Aorta (tissue), 5 donors: Measurements from ENCODE around the gene CEACAM8. TPM values are rescaled to one million over a fixed set of nuclear protein-coding genes. Genes with fewer than 3 reads are reported as not detected.
"Not testable (repeated sequence)": the region's sequence is repeated elsewhere in the genome, so short reads cannot be mapped to it uniquely, and the experiment has no call there.

Source experiments
- ATAC-seq: fragments of 200-7000 bp; cut with Tn5 transposase; one replicate; pipeline ENCODE4 v1.9.1; 2022; ENCODE audit warnings: moderate library complexity; ENCODE audit not compliant: low FRiP score
- DNase-seq, 2 donors: peaks; one replicate each; pipeline ENCODE4 v3.0.0-alpha.2; 2020
- H3K27ac ChIP-seq, 2 donors: one replicate each; pipeline ENCODE4 v1.5.1; 2013; ENCODE audit warnings: low read length in 2 of 2, mild to moderate bottlenecking in 2 of 2, moderate library complexity in 2 of 2, control low read depth in 1 of 2, inconsistent platforms in 1 of 2, low read depth in 1 of 2
- H3K27me3 ChIP-seq, 2 donors: one replicate each; pipeline ENCODE4 v1.6.1; 2013; ENCODE audit warnings: control low read depth in 1 of 2, low read length in 1 of 2, mild to moderate bottlenecking in 1 of 2, moderate library complexity in 1 of 2; ENCODE audit not compliant: insufficient read depth in 2 of 2, control insufficient read depth in 1 of 2
- H3K36me3 ChIP-seq, 2 donors: one replicate each; pipeline ENCODE4 v1.6.1; 2013; ENCODE audit warnings: control low read depth in 1 of 2, low read length in 1 of 2, mild to moderate bottlenecking in 1 of 2; ENCODE audit not compliant: insufficient read depth in 2 of 2, control insufficient read depth in 1 of 2
- H3K4me1 ChIP-seq, 2 donors: one replicate each; pipeline ENCODE4 v1.6.1; 2013; ENCODE audit warnings: low read length in 2 of 2, control low read depth in 1 of 2, mild to moderate bottlenecking in 1 of 2, moderate library complexity in 1 of 2; ENCODE audit not compliant: insufficient read depth in 2 of 2, control insufficient read depth in 1 of 2
- H3K4me3 ChIP-seq, 2 donors: one replicate each; pipeline ENCODE4 v1.5.1; 2013; ENCODE audit warnings: low read length in 2 of 2, control low read depth in 1 of 2, mild to moderate bottlenecking in 1 of 2
- H3K9me3 ChIP-seq: one replicate; pipeline ENCODE4 v1.6.1; 2013; ENCODE audit warnings: mild to moderate bottlenecking, low read length; ENCODE audit not compliant: control insufficient read depth
- WGBS, 2 donors: extraction: QIAGEN DNeasy Blood & Tissue Kit; methylation state at CpG; one replicate each; pipeline ENCODE4 v1.1.7; 2013; 5-methylcytosine and 5-hydroxymethylcytosine counted together
- intact Hi-C, 2 donors: fragments of 100-400 bp; cut with DNase I; formaldehyde crosslinking; loops; one replicate each; pipeline versions ENCODE4 v1.14.2 to v1.15.0; 2022
- long read RNA-seq, 2 donors: library from polyadenylated mRNA; unstranded; transcript quantifications; one replicate each; pipeline ENCODE4 v2.0.0, GENCODE V29; 2020 to 2021
- polyA plus RNA-seq, 2 donors: library from polyadenylated mRNA; stranded (reverse); fragments of 200-250 nt; gene quantifications; one replicate each; pipeline ENCODE4 v1.2.3, GENCODE V29; 2013
- total RNA-seq, 2 donors: library from RNA; stranded (reverse); fragmentation: NEBNext Ultra II Directional; extraction: Animal tissue kit (Norgen Biotek cat#: 25700); gene quantifications; one replicate each; pipeline ENCODE4 v1.2.1, GENCODE V29; 2021
- donor health status: healthy with polysubstance abuse.
- donor health status: Bipolar disorder and iron deficiency.
- donor health status: DM: no; HTN: no; CAD: no.
- donor health status: DM: no; HTN: no; CAD: no.
- donor health status: DM: yes; HTN: yes; CAD: no.

The CEACAM8 gene
- under 1 TPM in 1 of 2 donors, not detected in 1; 0.19 TPM for total RNA-seq
- polyA plus RNA-seq: under 1 TPM in 1 of 2 donors, not detected in 1; 0.50 TPM
- long read RNA-seq, donor 1, partial matches to known transcripts: 1 of 1 reads
- long read RNA-seq, donor 1, other reads (novel, unspliced or antisense): 0 of 1 reads
- long read RNA-seq, donor 2, partial matches to known transcripts: 0 of 1 reads
- long read RNA-seq, donor 2, other reads (novel, unspliced or antisense): 0 of 1 reads

DNA sequence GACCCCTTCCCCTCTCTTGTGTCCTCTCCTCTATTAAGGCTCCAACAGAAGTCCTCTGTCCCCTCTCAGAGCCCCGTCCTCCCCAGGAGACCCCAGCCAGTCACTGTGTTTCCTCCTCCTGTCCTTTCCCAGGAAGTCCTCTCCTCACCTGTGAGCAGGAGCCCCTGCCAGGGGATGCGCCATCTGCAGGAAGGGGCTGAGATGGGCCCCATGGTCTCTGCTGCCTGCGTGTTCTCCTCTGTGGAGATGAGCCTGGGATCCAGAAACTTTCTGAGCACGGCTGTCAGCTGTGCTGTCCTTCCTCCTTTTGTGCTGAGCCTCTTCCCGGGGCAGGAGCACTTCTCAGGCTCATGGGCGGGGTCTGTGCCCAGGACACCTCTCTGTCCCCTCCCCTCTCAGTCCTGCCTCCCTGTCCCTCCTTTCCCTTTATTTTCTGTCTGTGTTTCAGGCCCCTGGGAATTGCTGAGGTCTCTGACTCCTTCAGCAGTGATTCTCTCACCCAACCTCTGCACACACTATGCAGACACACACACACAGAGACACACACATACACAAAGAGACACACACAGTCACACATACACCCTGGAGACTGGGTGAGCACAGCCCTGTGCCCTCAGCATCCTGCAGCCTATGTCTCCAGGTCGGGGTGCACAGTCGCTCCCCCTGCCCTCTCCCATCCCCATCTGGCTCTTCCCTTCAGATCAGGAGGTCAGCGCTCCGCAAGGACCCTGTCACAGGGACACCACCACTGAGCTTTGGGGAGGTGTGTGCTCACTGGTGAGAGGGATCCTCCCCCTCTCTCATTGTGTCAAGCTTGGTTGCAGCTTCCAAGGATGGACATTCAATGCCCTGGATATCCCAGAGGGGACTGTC is at the start of gene CEACAM8:
CEACAM8 (minus strand) TSS at position 308 of the 873 bp plus-strand sequence; CDS start at position 212, 96 bp downstream.
- Histone ChIP-seq H3K27me3 (no peaks in the 10 kb centered on the region), H3K4me3 (no peak within 1 kb of the TSS), H3K27ac (no peak within 1 kb of the TSS), H3K4me1 (no peaks in the 10 kb centered on the region), H3K36me3 (no peaks in the 10 kb centered on the region), H3K9me3 (no peaks in the 10 kb centered on the region)
- ATAC-seq (no peak), DNase-seq (no peak)
- intact Hi-C loops: loop anchor here in 1 of 2 donors (2.0 to 5.0 kb wide), 2 partner anchors 30 to 148 kb away; no protein-coding TSS in a partner anchor
- 67 to 69% methylated on average over 10 of the region's 10 CpGs for WGBS, 2 donors

DNA sequence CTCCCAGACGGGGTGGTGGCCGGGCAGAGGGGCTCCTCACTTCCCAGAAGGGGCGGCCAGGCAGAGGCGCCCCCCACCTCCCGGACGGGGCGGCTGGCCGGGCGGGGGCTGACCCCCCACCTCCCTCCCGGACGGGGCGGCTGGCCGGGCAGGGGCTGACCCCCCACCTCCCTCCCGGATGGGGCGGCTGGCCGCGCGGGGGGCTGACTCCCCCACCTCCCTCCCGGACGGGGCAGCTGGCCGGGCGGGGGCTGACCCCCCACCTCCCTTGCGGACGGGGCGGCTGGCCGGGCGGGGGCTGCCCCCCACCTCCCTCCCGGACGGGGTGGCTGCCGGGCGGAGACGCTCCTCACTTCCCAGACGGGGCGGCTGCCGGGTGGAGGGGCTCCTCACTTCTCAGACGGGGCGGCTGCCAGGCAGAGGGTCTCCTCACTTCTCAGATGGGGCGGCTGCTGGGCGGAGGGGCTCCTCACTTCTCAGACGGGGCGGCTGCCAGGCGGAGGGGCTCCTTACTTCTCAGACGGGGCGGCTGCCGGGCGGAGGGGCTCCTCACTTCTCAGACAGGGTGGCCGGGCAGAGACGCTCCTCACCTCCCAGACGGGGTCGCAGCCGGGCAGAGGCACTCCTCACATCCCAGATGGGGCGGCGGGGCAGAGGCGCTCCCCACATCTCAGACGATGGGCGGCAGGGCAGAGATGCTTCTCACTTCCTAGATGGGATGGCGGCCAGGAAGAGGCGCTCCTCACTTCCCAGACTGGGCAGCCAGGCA is 44.8 kb upstream of the CEACAM8 start:
- H3K4me3 ChIP-seq, DNase-seq, H3K36me3 ChIP-seq, H3K27me3 ChIP-seq, H3K9me3 ChIP-seq, H3K4me1 ChIP-seq, H3K27ac ChIP-seq, ATAC-seq, intact Hi-C loops: not testable (repeated sequence)
- WGBS, 2 donors: 94% methylated on average over 20 to 56 of the region's 58 CpGs

DNA sequence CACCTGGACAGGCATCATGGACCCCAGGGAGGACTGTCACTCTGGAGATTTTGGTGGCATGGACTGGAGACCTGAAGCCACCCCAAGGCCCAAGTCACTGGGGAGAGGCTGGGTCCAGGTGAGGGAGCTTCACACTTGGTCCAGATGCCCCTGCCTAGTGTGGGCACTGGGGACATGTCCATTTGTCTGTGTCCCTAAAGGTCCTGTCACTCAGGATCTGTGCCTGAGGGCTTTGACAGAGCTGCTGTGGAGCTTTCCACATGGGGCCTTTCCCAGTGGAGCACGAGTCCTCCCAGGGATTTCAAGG is 40.5 kb upstream of the CEACAM8 start:
- WGBS, 2 donors: 82 to 89% methylated on average over 1 of the region's 1 CpG

DNA sequence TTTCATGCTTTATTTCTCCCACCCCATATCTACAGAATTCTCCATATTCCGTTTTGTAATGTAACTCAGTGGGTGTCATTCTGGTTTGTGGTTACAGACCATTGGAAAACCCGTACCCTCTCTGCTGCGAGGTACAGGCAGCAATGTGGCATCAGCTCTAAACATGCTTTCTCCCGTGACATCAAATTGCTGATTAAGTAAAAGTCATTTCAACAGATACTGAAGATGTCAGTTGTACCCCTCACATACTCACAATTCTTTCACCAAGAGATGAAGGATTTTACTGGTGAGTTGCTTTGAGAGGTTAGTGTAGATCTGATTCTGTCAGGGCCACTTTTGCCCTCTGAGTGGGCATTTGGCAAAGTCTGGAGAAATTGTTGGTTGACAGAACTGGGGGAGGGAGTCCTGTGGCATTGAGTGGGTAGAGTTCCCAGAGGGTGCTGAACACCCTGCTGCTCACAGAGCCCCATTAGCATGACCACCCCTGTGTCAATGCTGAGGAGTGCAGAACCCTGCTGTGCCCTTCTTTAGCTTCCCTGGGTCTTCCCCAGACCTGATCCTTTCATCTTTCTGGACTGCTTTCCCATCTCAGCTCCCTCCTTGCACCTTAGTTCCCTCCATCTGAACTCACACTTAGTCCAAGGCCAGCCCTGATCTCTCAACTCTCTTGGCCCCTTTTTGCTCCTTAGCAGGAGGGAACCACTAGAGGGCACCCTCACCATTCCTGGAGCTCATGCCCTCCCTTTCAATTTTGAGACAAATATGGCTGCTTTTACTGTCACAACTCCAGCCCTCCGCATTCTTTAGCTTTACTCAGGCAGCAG is 39.9 kb upstream of the CEACAM8 start:
- DNase-seq: no peak
- H3K4me3 ChIP-seq: no peak overlapping the region
- 69 to 75% methylated on average over 5 of the region's 5 CpGs for WGBS, 2 donors
- intact Hi-C loops: no loop called here
- H3K9me3 ChIP-seq: no peaks in the 10 kb centered on the region
- no peaks in the 10 kb centered on the region for H3K36me3 ChIP-seq
- no peak overlapping the region for H3K27ac ChIP-seq
- no peak for ATAC-seq
- H3K27me3 ChIP-seq: no peaks in the 10 kb centered on the region
- no peaks in the 10 kb centered on the region for H3K4me1 ChIP-seq

More for the DNA sequence above, 40.5 kb upstream of the CEACAM8 start:
- Histone ChIP-seq H3K9me3 (no peaks in the 10 kb centered on the region), H3K4me3 (no peak overlapping the region), H3K36me3 (no peaks in the 10 kb centered on the region), H3K27ac (no peak overlapping the region), H3K27me3 (no peaks in the 10 kb centered on the region), H3K4me1 (no peaks in the 10 kb centered on the region)
- intact Hi-C loops: no loop called here
- ATAC-seq (no peak), DNase-seq (no peak)

DNA sequence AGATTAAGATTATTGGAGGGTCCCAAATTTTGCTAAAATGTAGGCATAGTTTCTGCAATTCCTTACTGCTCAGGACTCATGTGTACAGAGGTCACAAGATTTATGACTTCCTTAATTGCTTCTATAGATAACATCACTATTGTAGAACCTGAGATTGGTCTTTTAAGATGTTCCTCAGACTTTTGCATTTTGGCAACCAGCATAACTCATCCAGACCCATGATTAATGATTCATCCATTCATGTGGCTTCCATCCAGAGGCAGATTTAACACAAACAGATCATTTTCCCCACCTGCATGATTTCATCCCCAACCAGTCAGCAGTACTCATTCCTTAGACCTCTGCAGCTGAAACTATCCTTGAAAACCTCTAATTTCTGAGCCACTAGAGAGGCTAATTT is 34.5 kb upstream of the CEACAM8 start:
- Histone ChIP-seq H3K27me3 (no peaks in the 10 kb centered on the region), H3K4me1 (no peaks in the 10 kb centered on the region), H3K36me3 (no peaks in the 10 kb centered on the region), H3K27ac (no peak overlapping the region), H3K9me3 (no peaks in the 10 kb centered on the region), H3K4me3 (no peak overlapping the region)
- ATAC-seq: no peak
- DNase-seq: no peak
- intact Hi-C loops: no loop called here

DNA sequence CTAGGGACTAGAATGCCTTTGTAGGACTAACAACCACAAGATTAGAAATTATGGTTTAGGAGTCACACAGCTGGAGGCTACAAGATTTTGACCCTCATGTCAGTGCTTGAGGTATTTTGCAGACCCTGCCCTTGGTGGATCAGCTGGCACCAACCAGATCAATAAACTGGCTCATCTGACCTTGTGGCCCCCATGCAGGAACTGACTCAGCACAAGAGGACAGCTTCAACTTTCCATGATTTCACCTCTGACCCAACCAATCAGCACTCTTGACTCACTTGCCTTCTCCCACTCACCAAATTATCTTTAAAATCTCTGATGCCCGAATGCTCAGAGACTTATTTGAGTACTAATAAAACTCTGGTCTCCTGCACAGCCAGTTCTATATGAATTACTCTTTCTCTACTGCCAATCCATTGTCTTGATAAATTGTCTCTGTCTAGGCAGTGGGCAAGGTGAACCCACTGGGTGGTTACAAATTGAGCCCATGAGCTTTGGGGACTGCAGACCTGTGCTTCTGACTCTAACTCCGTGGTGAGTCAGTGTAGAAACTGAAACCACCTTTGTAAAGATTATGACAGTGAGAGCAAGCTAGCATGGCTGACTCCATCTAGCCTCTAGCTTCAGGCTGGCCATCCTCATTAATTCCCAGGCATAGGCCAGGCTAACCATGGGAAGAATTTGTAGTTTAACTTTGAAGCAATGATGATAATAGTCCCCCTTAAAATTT is 33.9 kb upstream of the CEACAM8 start:
- 45 to 48% methylated on average over 2 of the region's 2 CpGs for WGBS, 2 donors

DNA sequence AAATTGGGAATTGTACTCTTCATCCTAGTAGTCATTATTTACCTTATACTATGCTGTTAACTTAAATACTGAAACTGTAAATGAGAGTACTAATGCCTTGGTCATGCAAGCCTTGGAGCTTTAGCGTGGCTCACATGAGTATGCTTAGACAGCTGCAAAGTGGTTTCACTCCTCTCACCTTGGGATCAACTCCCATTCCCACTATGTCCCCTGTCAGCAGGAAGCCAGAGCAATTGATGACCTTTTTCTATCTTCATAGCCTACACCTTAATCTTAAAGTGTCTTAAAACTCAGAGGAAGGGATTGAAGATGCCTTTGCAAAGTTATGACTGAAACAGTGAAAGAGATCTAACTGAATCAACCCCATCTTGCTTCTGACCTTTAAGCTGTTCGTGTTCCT is 33.2 kb upstream of the CEACAM8 start:
- DNase-seq: no peak
- 56 to 57% methylated on average over 2 of the region's 2 CpGs for WGBS, 2 donors
- Histone ChIP-seq H3K27me3 (no peaks in the 10 kb centered on the region), H3K4me3 (no peak overlapping the region), H3K36me3 (no peaks in the 10 kb centered on the region), H3K9me3 (no peaks in the 10 kb centered on the region), H3K4me1 (no peaks in the 10 kb centered on the region), H3K27ac (no peak overlapping the region)
- intact Hi-C loops: no loop called here
- no peak for ATAC-seq

More for the DNA sequence above, 33.9 kb upstream of the CEACAM8 start:
- Histone ChIP-seq H3K4me1 (no peaks in the 10 kb centered on the region), H3K4me3 (no peak overlapping the region), H3K27me3 (no peaks in the 10 kb centered on the region), H3K36me3 (no peaks in the 10 kb centered on the region), H3K9me3 (no peaks in the 10 kb centered on the region), H3K27ac (no peak overlapping the region)
- intact Hi-C loops: no loop called here
- DNase-seq (no peak), ATAC-seq (no peak)

DNA sequence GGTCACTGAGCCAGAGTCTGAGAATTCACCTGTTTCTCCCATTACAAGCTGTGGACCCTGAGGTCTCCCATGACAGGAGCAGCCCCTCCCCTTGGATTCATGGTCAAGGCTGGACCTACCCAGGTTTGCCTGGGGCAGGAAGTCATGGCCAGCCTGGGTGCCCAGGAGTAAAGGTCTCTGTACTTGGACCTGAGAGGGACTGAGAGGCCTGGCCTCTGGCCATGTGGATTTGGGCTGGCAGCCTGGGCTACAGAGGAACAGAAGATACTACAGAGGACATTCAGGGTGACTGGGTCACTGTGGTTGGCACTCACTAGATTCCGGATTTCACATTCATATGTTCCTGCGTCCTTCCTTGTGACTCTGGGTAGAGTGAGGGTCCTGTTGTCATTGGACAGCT is 31.5 kb upstream of the CEACAM8 start:
- 85 to 88% methylated on average over 2 of the region's 2 CpGs for WGBS, 2 donors
- DNase-seq (no peak), ATAC-seq (no peak)
- Histone ChIP-seq H3K27me3 (no peaks in the 10 kb centered on the region), H3K27ac (no peak overlapping the region), H3K4me3 (no peak overlapping the region), H3K4me1 (no peaks in the 10 kb centered on the region), H3K9me3 (no peaks in the 10 kb centered on the region), H3K36me3 (no peaks in the 10 kb centered on the region)
- intact Hi-C loops: no loop called here
